HEK293T (cell line): ENCODE measurements around the gene RPTOR.

Source experiments
- BHLHE40 ChIP-seq: fragments of 450-650 bp; IDR thresholded peaks from 2 replicates; pipeline ENCODE4 v1.6.1; 2016; ENCODE audit warnings: mild to moderate bottlenecking, moderate library complexity, borderline replicate concordance
- ELF4 ChIP-seq: fragments of 450-650 bp; IDR thresholded peaks from 2 replicates; pipeline ENCODE4 v1.6.1; 2017; ENCODE audit warnings: antibody characterized with exemption
- FOXK2 ChIP-seq: fragments of 450-650 bp; IDR thresholded peaks from 2 replicates; pipeline ENCODE4 v1.6.1; 2016; ENCODE audit warnings: mild to moderate bottlenecking
- FOXM1 ChIP-seq: fragments of 450-650 bp; IDR thresholded peaks from 2 replicates; pipeline ENCODE4 v1.6.1; 2017; ENCODE audit warnings: mild to moderate bottlenecking, borderline replicate concordance
- NFRKB ChIP-seq: fragments of 450-650 bp; IDR thresholded peaks from 2 replicates; pipeline ENCODE4 v1.6.1; 2016; ENCODE audit warnings: mild to moderate bottlenecking, moderate library complexity
- SP1 ChIP-seq: fragments of 450-650 bp; IDR thresholded peaks from 2 replicates; pipeline ENCODE4 v1.6.1; 2017
- TARDBP ChIP-seq: fragments of 450-650 bp; IDR thresholded peaks from 2 replicates; pipeline ENCODE4 v1.6.1; 2016
- ZNF384 ChIP-seq: fragments of 450-650 bp; IDR thresholded peaks from 2 replicates; pipeline ENCODE4 v1.6.1; 2016

DNA sequence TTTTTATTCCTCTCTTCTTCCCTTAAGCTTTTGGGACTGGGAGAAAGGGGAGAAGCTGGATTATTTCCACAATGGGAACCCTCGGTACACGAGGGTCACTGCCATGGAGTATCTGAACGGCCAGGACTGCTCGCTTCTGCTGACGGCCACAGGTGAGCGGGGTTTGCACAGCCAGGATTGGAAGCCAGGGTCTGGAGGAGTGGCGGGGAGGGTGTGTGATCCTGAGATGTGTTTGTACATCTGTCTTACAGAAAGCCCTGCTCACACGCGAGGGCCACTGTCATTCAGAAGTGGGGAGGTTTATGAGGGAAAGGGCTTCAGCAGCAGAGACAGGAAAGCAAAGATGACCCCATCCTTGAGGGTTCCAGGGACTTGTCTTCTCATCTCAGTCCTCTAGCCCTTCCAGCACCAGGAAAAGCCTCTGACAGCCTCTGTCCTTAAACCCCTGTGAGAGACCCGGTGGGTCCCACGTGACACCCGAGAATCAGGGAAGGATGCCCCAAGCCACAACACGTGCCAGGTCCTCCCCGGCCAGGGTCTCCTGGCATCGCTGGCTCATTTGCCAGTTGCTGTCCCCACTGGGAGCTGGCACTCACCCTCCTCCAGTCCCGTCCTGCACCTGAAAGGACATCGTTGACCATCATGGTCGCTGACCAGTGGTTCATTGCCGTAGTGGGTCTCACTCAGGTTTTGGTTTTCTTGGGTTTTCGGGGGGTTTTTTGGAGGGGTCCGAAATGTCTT lies 402.7 kb downstream of the RPTOR start:
- TF ChIP-seq BHLHE40 (no peak), ELF4 (no peak), NFRKB (no peak), SP1 (no peak), FOXM1 (no peak), FOXK2 (no peak), ZNF384 (no peak), TARDBP (no peak)
